Panc1 (cell line): ENCODE results near the gene RADIL. TPM values are rescaled to one million over a fixed set of nuclear protein-coding genes. Genes with fewer than 3 reads are reported as not detected.

Experiments
- ATAC-seq: fragments of 200-7000 bp; cut with Tn5 transposase; 2 replicates; pipeline ENCODE4 v1.9.1; 2020; ENCODE audit warnings: mild to moderate bottlenecking, moderate library complexity
- BruUV-seq: library from RNA; stranded (reverse); fragments of 400-500 nt; replicated peaks from 2 replicates; lab custom pipeline; 2021; lab: Mats Ljungman, UMichigan
- CTCF ChIA-PET: fragments of 300-600 bp; sonication (Branson Sonifier 250); formaldehyde crosslinking; loops from one replicate; lab custom pipeline; 2022; ENCODE audit warnings: antibody characterized with exemption; lab: Charles Lee
- POLR2A ChIA-PET: fragments of 300-600 bp; sonication (Branson Sonifier 250); formaldehyde crosslinking; loops from one replicate; lab custom pipeline; 2022; ENCODE audit warnings: antibody characterized with exemption; lab: Charles Lee
- DNase-seq: peaks from one replicate; pipeline ENCODE4 v3.0.0-alpha.2; 2010; ENCODE audit warnings: low read depth, low spot score
- H3K27ac ChIP-seq: 2 replicates; pipeline ENCODE4 v1.5.1; 2011; ENCODE audit warnings: mild to moderate bottlenecking, low read length, inconsistent platforms
- H3K27me3 ChIP-seq: fragments of 200-500 bp; sonication (Bioruptor generic); 2 replicates; pipeline ENCODE4 v1.6.0; 2014; ENCODE audit warnings: low read length, inconsistent platforms; ENCODE audit not compliant: control insufficient read depth, insufficient read depth
- H3K36me3 ChIP-seq: fragments of 200-500 bp; sonication (Bioruptor generic); 2 replicates; pipeline ENCODE4 v1.5.1; 2014; ENCODE audit warnings: inconsistent platforms, mild to moderate bottlenecking, low read length, moderate library complexity; ENCODE audit not compliant: control insufficient read depth, insufficient read depth
- H3K4me1 ChIP-seq: 2 replicates; pipeline ENCODE4 v1.5.1; 2011; ENCODE audit warnings: inconsistent platforms, mild to moderate bottlenecking, low read length, moderate library complexity; ENCODE audit not compliant: control insufficient read depth, insufficient read depth
- H3K4me3 ChIP-seq, 2 experiments: 2 replicates each; pipeline ENCODE4 v1.5.1; 2011 to 2012; ENCODE audit warnings: low read depth in 2 of 2, low read length in 2 of 2, mild to moderate bottlenecking in 2 of 2, inconsistent platforms in 1 of 2, moderate library complexity in 1 of 2
- H3K9me3 ChIP-seq: fragments of 200-500 bp; sonication (Bioruptor generic); 2 replicates; pipeline ENCODE4 v1.5.1; 2014; ENCODE audit warnings: low read depth, mild to moderate bottlenecking, inconsistent platforms, low read length, moderate library complexity; ENCODE audit not compliant: control insufficient read depth, insufficient read depth
- CTCF ChIP-seq: fragments of 450-650 bp; IDR thresholded peaks from 2 replicates; pipeline ENCODE4 v1.5.1; 2017; ENCODE audit warnings: mild to moderate bottlenecking
- POLR2AphosphoS5 ChIP-seq: IDR thresholded peaks from 2 replicates; pipeline ENCODE4 v1.6.1; 2012; ENCODE audit warnings: mild to moderate bottlenecking, low read depth, low read length, moderate library complexity
- REST ChIP-seq, 2 experiments: IDR thresholded peaks; 2 replicates each; pipeline ENCODE4 v1.6.1; 2011 to 2012; ENCODE audit warnings: low read depth in 2 of 2, control low read depth in 1 of 2, low read length in 1 of 2, mild to moderate bottlenecking in 1 of 2, moderate library complexity in 1 of 2; ENCODE audit not compliant: insufficient read depth in 1 of 2
- SIN3A ChIP-seq: IDR thresholded peaks from 2 replicates; pipeline ENCODE4 v1.6.1; 2012; ENCODE audit warnings: low read depth, mild to moderate bottlenecking, low read length, moderate library complexity, borderline replicate concordance; ENCODE audit not compliant: insufficient read depth
- TCF7L2 ChIP-seq: IDR thresholded peaks from 2 replicates; pipeline ENCODE4 v1.6.1; 2011; ENCODE audit warnings: mild to moderate bottlenecking, low read depth, low read length, inconsistent platforms
- in situ Hi-C: cut with HindIII; loops from 2 replicates; pipeline ENCODE4 v1.10.0; 2016; ENCODE audit warnings: low sequenced_read_pairs, low pct_unique_long_range_greater_than_20kb
- intact Hi-C: fragments of 100-400 bp; cut with micrococcal nuclease; formaldehyde crosslinking; loops from one replicate; pipeline ENCODE4 v1.10.0; 2022; ENCODE audit not compliant: unreplicated experiment
- total RNA-seq: library from RNA; stranded (reverse); gene quantifications from one replicate; pipeline ENCODE4 v1.2.1, GENCODE V29; 2021; ENCODE audit not compliant: unreplicated experiment

Gene RADIL
- total RNA-seq, 1 experiment from 2014 or later: 1.3 TPM

GRCh38 chr7:4766666-4767519 is 116.6 kb downstream of the RADIL start:
- no peak overlapping the region for H3K4me3 ChIP-seq
- intact Hi-C loops (no loop called here), in situ Hi-C loops (no loop called here)
- peaks cover 9% of the 10 kb centered on the region for H3K36me3 ChIP-seq
- no peak overlapping the region for H3K27ac ChIP-seq
- ATAC-seq (no peak), DNase-seq (no peak)
- TSS peak; percentile 4 for BruUV-seq
- ChIA-PET CTCF (no interaction called here), POLR2A (interaction anchor here (0.6 kb wide), 1 partner anchor 1208 kb away, joined by 5 read pairs; no protein-coding TSS in a partner anchor)
- no peaks in the 10 kb centered on the region for H3K27me3 ChIP-seq
- TF ChIP-seq TCF7L2 (no peak), REST (IDR thresholded peaks at IDR 0.05; ENCODE audit: insufficient read depth in 1 of 2, low read depth in 2 of 2, low read length in 1 of 2) (no peak), SIN3A (no peak), POLR2AphosphoS5 (no peak), CTCF (no peak)
- no peaks in the 10 kb centered on the region for H3K4me1 ChIP-seq
- no peaks in the 10 kb centered on the region for H3K9me3 ChIP-seq

GRCh38 chr7:4765776-4766490 is 117.6 kb downstream of the RADIL start:
- H3K9me3 ChIP-seq: no peaks in the 10 kb centered on the region
- ATAC-seq (no peak), DNase-seq (no peak)
- H3K4me3 ChIP-seq: no peak overlapping the region
- POLR2A ChIA-PET: no interaction called here
- CTCF ChIA-PET: interaction anchor here (0.6 kb wide), 1 partner anchor 26 kb away, joined by 9 read pairs; no protein-coding TSS in a partner anchor
- TF ChIP-seq POLR2AphosphoS5 (no peak), REST (IDR thresholded peaks at IDR 0.05; ENCODE audit: insufficient read depth in 1 of 2, low read depth in 2 of 2, low read length in 1 of 2) (no peak), CTCF (no peak), SIN3A (no peak), TCF7L2 (no peak)
- H3K27ac ChIP-seq: no peak overlapping the region
- intact Hi-C loops (no loop called here), in situ Hi-C loops (no loop called here)
- peaks cover 13% of the 10 kb centered on the region for H3K36me3 ChIP-seq
- H3K27me3 ChIP-seq: no peaks in the 10 kb centered on the region
- no TSS peak for BruUV-seq
- H3K4me1 ChIP-seq: no peaks in the 10 kb centered on the region
